ENCODE measurements around the gene OSCAR. TPM values are rescaled to one million over a fixed set of nuclear protein-coding genes. Genes with fewer than 3 reads are reported as not detected.
"Not testable (repeated sequence)": the region's sequence is repeated elsewhere in the genome, so short reads cannot be mapped to it uniquely, and the experiment has no call there.

The OSCAR gene
- total RNA-seq, 1 experiment from 2014 or later, result not detected

GRCh38 chr19:54109651-54110050, 9.0 kb upstream of the OSCAR start:
- Histone ChIP-seq H3K4me3 (no peak overlapping the region), H3K9me3 (replicated peaks) (no peaks in the 10 kb centered on the region), H3K4me1 (replicated peaks) (peaks cover 3% of the 10 kb centered on the region; the same call in 1 of the 2 replicates), H3K27ac (no peak overlapping the region), H3K36me3 (peaks cover 61% of the 10 kb centered on the region), H3K27me3 (replicated peaks) (no peaks in the 10 kb centered on the region)
- DNase-seq (ENCODE audit: low read depth in 1 of 2, low spot score in 2 of 2), result no peak

- H3K27ac ChIP-seq, result no peak overlapping the region
- no peaks in the 10 kb centered on the region for H3K27me3 ChIP-seq (replicated peaks)
- no peak for DNase-seq (ENCODE audit: low read depth in 1 of 2, low spot score in 2 of 2)
- no peak overlapping the region for H3K4me3 ChIP-seq
- H3K9me3 ChIP-seq (replicated peaks), result no peaks in the 10 kb centered on the region
- H3K36me3 ChIP-seq, result peaks cover 61% of the 10 kb centered on the region
- H3K4me1 ChIP-seq (replicated peaks), result no peaks in the 10 kb centered on the region
These were observed 7.9 kb upstream of the OSCAR start for GRCh38 chr19:54108496-54108895.

GRCh38 chr19:54107876-54108490, 7.4 kb upstream of the OSCAR start:
- Histone ChIP-seq H3K36me3 (peaks cover 61% of the 10 kb centered on the region), H3K27ac (no peak overlapping the region), H3K4me3 (no peak overlapping the region), H3K27me3 (replicated peaks) (no peaks in the 10 kb centered on the region), H3K9me3 (replicated peaks) (no peaks in the 10 kb centered on the region), H3K4me1 (replicated peaks) (no peaks in the 10 kb centered on the region)
- DNase-seq (ENCODE audit: low read depth in 1 of 2, low spot score in 2 of 2), result no peak

GRCh38 chr19:54106716-54107115, 6.1 kb upstream of the OSCAR start:
- Histone ChIP-seq H3K9me3 (replicated peaks) (no peaks in the 10 kb centered on the region), H3K36me3 (peaks cover 55% of the 10 kb centered on the region), H3K27ac (no peak overlapping the region), H3K4me1 (replicated peaks) (no peaks in the 10 kb centered on the region), H3K4me3 (no peak overlapping the region), H3K27me3 (replicated peaks) (no peaks in the 10 kb centered on the region)
- no peak for DNase-seq (ENCODE audit: low read depth in 1 of 2, low spot score in 2 of 2)

- DNase-seq (ENCODE audit: low read depth in 1 of 2, low spot score in 2 of 2), result no peak
These were observed 5.2 kb upstream of the OSCAR start for GRCh38 chr19:54105796-54106195.

GRCh38 chr19:54104998-54105715, 4.6 kb upstream of the OSCAR start:
- DNase-seq (ENCODE audit: low read depth in 1 of 2, low spot score in 2 of 2), result no peak
- H3K9me3 ChIP-seq (replicated peaks), result no peaks in the 10 kb centered on the region
- no peaks in the 10 kb centered on the region for H3K4me1 ChIP-seq (replicated peaks)
- H3K27me3 ChIP-seq (replicated peaks), result no peaks in the 10 kb centered on the region
- peaks cover 47% of the 10 kb centered on the region for H3K36me3 ChIP-seq
- no peak overlapping the region for H3K27ac ChIP-seq
- no peak overlapping the region for H3K4me3 ChIP-seq

More at GRCh38 chr19:54105796-54106195, 5.2 kb upstream of the OSCAR start:
- no peak overlapping the region for H3K27ac ChIP-seq
- H3K27me3 ChIP-seq (replicated peaks), result no peaks in the 10 kb centered on the region
- H3K4me1 ChIP-seq (replicated peaks), result no peaks in the 10 kb centered on the region
- peaks cover 51% of the 10 kb centered on the region for H3K36me3 ChIP-seq
- H3K4me3 ChIP-seq, result no peak overlapping the region
- H3K9me3 ChIP-seq (replicated peaks), result no peaks in the 10 kb centered on the region

GRCh38 chr19:54102421-54103169, 2.0 kb upstream of the OSCAR start, which contains the start of gene NDUFA3:
TSS of gene NDUFA3 (plus strand) at chr19:54102855. CDS start at chr19:54102879, 24 bp downstream.
- Histone ChIP-seq H3K4me1 (replicated peaks) (no peaks in the 10 kb centered on the region), H3K4me3 (peak within 1 kb of the TSS; percentile 62), H3K27ac (no peak within 1 kb of the TSS), H3K36me3 (peaks cover 23% of the 10 kb centered on the region), H3K27me3 (replicated peaks) (no peaks in the 10 kb centered on the region), H3K9me3 (replicated peaks) (no peaks in the 10 kb centered on the region)
- peak; percentile 86 to 98 for DNase-seq (ENCODE audit: low read depth in 1 of 2, low spot score in 2 of 2)

GRCh38 chr19:54099903-54100255, 724 bp downstream of the OSCAR start:
- H3K4me1 ChIP-seq (replicated peaks); H3K4me3 ChIP-seq; H3K9me3 ChIP-seq (replicated peaks); H3K36me3 ChIP-seq; H3K27me3 ChIP-seq (replicated peaks); DNase-seq (ENCODE audit: low read depth in 1 of 2, low spot score in 2 of 2); H3K27ac ChIP-seq: not testable (repeated sequence)

GRCh38 chr19:54099190-54099902, 1.3 kb downstream of the OSCAR start:
- H3K4me1 ChIP-seq (replicated peaks), result no peaks in the 10 kb centered on the region

GRCh38 chr19:54096617-54097106, 3.9 kb downstream of the OSCAR start:
- Histone ChIP-seq H3K36me3 (no peaks in the 10 kb centered on the region), H3K4me1 (replicated peaks) (no peaks in the 10 kb centered on the region), H3K9me3 (replicated peaks) (no peaks in the 10 kb centered on the region), H3K27me3 (replicated peaks) (no peaks in the 10 kb centered on the region), H3K27ac (no peak overlapping the region), H3K4me3 (no peak overlapping the region)
- DNase-seq (ENCODE audit: low read depth in 1 of 2, low spot score in 2 of 2), result no peak

More at GRCh38 chr19:54099190-54099902, 1.3 kb downstream of the OSCAR start:
- H3K4me3 ChIP-seq, result no peak overlapping the region
- H3K9me3 ChIP-seq (replicated peaks), result no peaks in the 10 kb centered on the region
- H3K27me3 ChIP-seq (replicated peaks), result no peaks in the 10 kb centered on the region
- no peak for DNase-seq (ENCODE audit: low read depth in 1 of 2, low spot score in 2 of 2)
- H3K36me3 ChIP-seq, result no peaks in the 10 kb centered on the region
- H3K27ac ChIP-seq, result no peak overlapping the region

- H3K4me1 ChIP-seq (replicated peaks); DNase-seq (ENCODE audit: low read depth in 1 of 2, low spot score in 2 of 2); H3K27ac ChIP-seq; H3K9me3 ChIP-seq (replicated peaks); H3K4me3 ChIP-seq; H3K36me3 ChIP-seq; H3K27me3 ChIP-seq (replicated peaks): not testable (repeated sequence)
These were observed 4.6 kb downstream of the OSCAR start for GRCh38 chr19:54095859-54096616.

- Histone ChIP-seq H3K4me3 (no peak overlapping the region), H3K9me3 (replicated peaks) (no peaks in the 10 kb centered on the region), H3K27ac (no peak overlapping the region), H3K27me3 (replicated peaks) (no peaks in the 10 kb centered on the region), H3K36me3 (no peaks in the 10 kb centered on the region), H3K4me1 (replicated peaks) (no peaks in the 10 kb centered on the region)
- DNase-seq (ENCODE audit: low read depth in 1 of 2, low spot score in 2 of 2), result no peak
These were observed 5.3 kb downstream of the OSCAR start for GRCh38 chr19:54095136-54095858.
